GM12878 (cell line): ENCODE data around the gene PSMB3. TPM values are rescaled to one million over a fixed set of nuclear protein-coding genes. Genes with fewer than 3 reads are reported as not detected.

Experiments
- ATAC-seq: fragments of 200-7000 bp; cut with Tn5 transposase; 3 replicates; pipeline ENCODE4 v1.9.1; 2020; ENCODE audit warnings: mild to moderate bottlenecking, moderate library complexity
- BruUV-seq: library from RNA; stranded (reverse); fragments of 400-500 nt; replicated peaks from 2 replicates; lab custom pipeline; 2021; lab: Mats Ljungman, UMichigan
- CTCF ChIA-PET: fragments of 300-600 bp; sonication (Branson Sonifier 250); formaldehyde crosslinking; extraction: SDS; loops from one replicate; lab custom pipeline; 2021; ENCODE audit warnings: inconsistent platforms; lab: Yijun Ruan, JAX
- POLR2A ChIA-PET: fragments of 350-600 bp; formaldehyde crosslinking; extraction: SDS; loops from one replicate; lab custom pipeline; 2021; ENCODE audit warnings: inconsistent platforms; lab: Charles Lee
- RAD21 ChIA-PET: fragments of 300-600 bp; sonication (Branson Sonifier 250); formaldehyde crosslinking; loops from one replicate; lab custom pipeline; 2023; ENCODE audit warnings: antibody characterized with exemption; ENCODE audit not compliant: unreplicated experiment; lab: Charles Lee
- SMC1A ChIA-PET: fragments of 300-600 bp; sonication (Branson Sonifier 250); formaldehyde crosslinking; loops from one replicate; lab custom pipeline; 2023; ENCODE audit not compliant: unreplicated experiment, uncharacterized antibody; lab: Charles Lee
- DNase-seq: peaks from one replicate; pipeline ENCODE4 v3.0.0-alpha.2; 2011; ENCODE audit warnings: low read depth, low spot score
- FAIRE-seq: peaks from 3 replicates; lab custom pipeline; 2011; peaks lifted over from hg19 to GRCh38; lab: Jason Lieb, UNC
- H2AFZ ChIP-seq: 2 replicates; pipeline ENCODE4 v1.6.0; 2011; ENCODE audit warnings: low read depth, low read length, control low read depth; ENCODE audit not compliant: control insufficient read depth
- H3K27ac ChIP-seq: 2 replicates; pipeline ENCODE4 v1.5.1; 2011; ENCODE audit warnings: control low read depth; ENCODE audit not compliant: control insufficient read depth, insufficient read depth
- H3K27me3 ChIP-seq, 2 experiments: replicated peaks in 1 of 2; 2 replicates each; pipeline versions ENCODE4 v1.6.0 to v1.6.1; 2011; ENCODE audit warnings: low read length in 1 of 2; ENCODE audit not compliant: control insufficient read depth in 2 of 2, insufficient read depth in 2 of 2
- H3K36me3 ChIP-seq, 2 experiments: 2 replicates each; pipeline ENCODE4 v1.5.1; 2011; ENCODE audit warnings: low read length in 1 of 2; ENCODE audit not compliant: control insufficient read depth in 2 of 2, insufficient read depth in 2 of 2
- H3K4me1 ChIP-seq: 2 replicates; pipeline ENCODE4 v1.6.1; 2011; ENCODE audit warnings: mild to moderate bottlenecking, low read length, moderate library complexity, mixed read lengths; ENCODE audit not compliant: control insufficient read depth, insufficient read depth
- H3K4me2 ChIP-seq: 2 replicates; pipeline ENCODE4 v1.6.0; 2011; ENCODE audit warnings: control low read depth; ENCODE audit not compliant: control insufficient read depth, insufficient read depth
- H3K4me3 ChIP-seq: fragments of 200-600 bp; sonication (generic); 2 replicates; pipeline ENCODE4 v1.5.1; 2016
- H3K79me2 ChIP-seq: 2 replicates; pipeline ENCODE4 v1.6.0; 2011; ENCODE audit warnings: low read length; ENCODE audit not compliant: control insufficient read depth, insufficient read depth
- H3K9ac ChIP-seq: 2 replicates; pipeline ENCODE4 v1.8.0; 2011; ENCODE audit warnings: low read length, control low read depth, mixed read lengths; ENCODE audit not compliant: control insufficient read depth, insufficient read depth
- H3K9me3 ChIP-seq: replicated peaks from 3 replicates; pipeline ENCODE4 v1.5.1; 2011; ENCODE audit warnings: mild to moderate bottlenecking, low read length; ENCODE audit not compliant: control insufficient read depth, insufficient read depth
- H4K20me1 ChIP-seq: 2 replicates; pipeline ENCODE4 v1.6.0; 2011; ENCODE audit not compliant: control insufficient read depth, insufficient read depth
- BMI1 ChIP-seq: fragments of 450-650 bp; IDR thresholded peaks from 2 replicates; pipeline ENCODE4 v1.6.1; 2016; ENCODE audit warnings: mild to moderate bottlenecking, moderate library complexity, borderline replicate concordance
- CEBPZ ChIP-seq: fragments of 150-350 bp; IDR thresholded peaks from 2 replicates; pipeline ENCODE4 v1.6.1; 2016; ENCODE audit warnings: low read depth, low read length
- NBN ChIP-seq: fragments of 450-650 bp; IDR thresholded peaks from 2 replicates; pipeline ENCODE4 v1.6.1; 2016
- NR2C1 ChIP-seq: fragments of 450-650 bp; IDR thresholded peaks from 2 replicates; pipeline ENCODE4 v1.6.1; 2017; ENCODE audit warnings: antibody characterized with exemption, mild to moderate bottlenecking, moderate library complexity
- POLR2AphosphoS2 ChIP-seq: IDR thresholded peaks from 2 replicates; pipeline ENCODE4 v1.6.1; 2011; ENCODE audit warnings: low read depth, mild to moderate bottlenecking, low read length, improper control_type of control experiment, moderate library complexity
- SIX5 ChIP-seq: IDR thresholded peaks from 2 replicates; pipeline ENCODE4 v1.6.1; 2011; ENCODE audit warnings: mild to moderate bottlenecking, low read depth, low read length, moderate library complexity; ENCODE audit not compliant: severe bottlenecking
- TARDBP ChIP-seq: IDR thresholded peaks from 2 replicates; pipeline ENCODE4 v1.6.1; 2016; ENCODE audit warnings: borderline replicate concordance
- WGBS: methylation state at CpG from one replicate; pipeline ENCODE4 v1.1.6; 2016; ENCODE audit warnings: low lambda C conversion rate; ENCODE audit not compliant: insufficient replicate concordance, insufficient coverage; ENCODE audit errors: missing lambda C conversion rate; 5-methylcytosine and 5-hydroxymethylcytosine counted together
- in situ Hi-C: fragments of 300-500 bp; cut with MboI; formaldehyde crosslinking; loops from 9 replicates; pipeline ENCODE4 v1.14.3; 2018; ENCODE audit warnings: mixed read lengths
- intact Hi-C: fragments of 100-400 bp; cut with micrococcal nuclease; formaldehyde crosslinking; loops from one replicate; pipeline ENCODE4 v1.14.2; 2022; ENCODE audit not compliant: unreplicated experiment
- polyA plus RNA-seq, 11 experiments: library from polyadenylated mRNA; depleted of rRNA in 4 of 11; unstranded in 6 of 11; stranded (reverse) in 5 of 11; fragments of >200 nt; fragmentation: Nextera tagmentation in 4 of 11; fragmentation: Illumina TruSeq in 1 of 11; extraction: Ambion mirVana in 4 of 11; extraction: Trizol in 1 of 11; gene quantifications; 1 replicate in 1 of 11; 2 replicates in 10 of 11; pipeline versions ENCODE4 v1.2.1 to v1.2.3, GENCODE V29; 2011 to 2016; ENCODE audit warnings: inconsistent platforms in 2 of 11, missing spikeins in 2 of 11, low read depth in 1 of 11
- total RNA-seq, 4 experiments: library from RNA; depleted of rRNA in 3 of 4; stranded (reverse); fragments of >200 nt in 3 of 4; fragmentation: Illumina TruSeq in 1 of 4; extraction: Trizol in 1 of 4; gene quantifications; 2 replicates each; pipeline versions ENCODE4 v1.2.1 to v1.2.3, GENCODE V29; 2013 to 2021
- TF ChIP-seq, protein P1 (sequence below): IDR thresholded peaks from 2 replicates; pipeline ENCODE4 v1.6.1; 2011; ENCODE audit warnings: mild to moderate bottlenecking, low read depth, low read length, moderate library complexity; ENCODE audit not compliant: insufficient replicate concordance
- TF ChIP-seq, protein P2 (sequence below): fragments of 450-650 bp; IDR thresholded peaks from 2 replicates; pipeline ENCODE4 v1.6.1; 2016; ENCODE audit warnings: mild to moderate bottlenecking
- TF ChIP-seq, protein P3 (sequence below): fragments of 450-650 bp; IDR thresholded peaks from 2 replicates; pipeline ENCODE4 v1.6.1; 2016; ENCODE audit warnings: mild to moderate bottlenecking

PSMB3 gene
- total and polyA plus RNA-seq, 10 of the 15 experiments (the other 5 are each of a cell fraction or from before 2014, with no cell fraction given): 300 to 2,130 (median 490) TPM

GRCh38 chr17:38742411-38743308 is 9.9 kb upstream of the PSMB3 start:
- SMC1A ChIA-PET: interaction anchor here (1.1 kb wide), 1 partner anchor 66 kb away, joined by 3 read pairs; no protein-coding TSS in a partner anchor
- ATAC-seq (no peak), DNase-seq (no peak), FAIRE-seq (no peak)
- H3K9ac ChIP-seq: no peak overlapping the region
- H3K27ac ChIP-seq: no peak overlapping the region
- H4K20me1 ChIP-seq: no peaks in the 10 kb centered on the region
- peak overlapping the region; percentile 18 for H3K4me2 ChIP-seq
- H2AFZ ChIP-seq: no peak overlapping the region
- H3K36me3 ChIP-seq: peaks cover 4 to 10% of the 10 kb centered on the region in 2 experiments; a peak in 3 of 4 replicates
- peaks cover 40% of the 10 kb centered on the region for H3K79me2 ChIP-seq
- no peaks in the 10 kb centered on the region for H3K27me3 ChIP-seq
- RAD21 ChIA-PET: interaction anchor here (1.3 kb wide), 1 partner anchor 65 kb away, joined by 4 read pairs; no protein-coding TSS in a partner anchor
- CTCF ChIA-PET: interaction anchor here (1.0 to 4.1 kb wide), 2 partner anchors 7 to 65 kb away, joined by 4 to 47 read pairs; no protein-coding TSS in a partner anchor
- in situ Hi-C loops: no loop called here
- BruUV-seq: no TSS peak
- intact Hi-C loops: no loop called here
- H3K4me3 ChIP-seq: no peak overlapping the region
- H3K9me3 ChIP-seq: no peaks in the 10 kb centered on the region
- POLR2A ChIA-PET: interaction anchor here (0.7 to 1.7 kb wide), 3 partner anchors 11 to 61 kb away, joined by 3 to 5 read pairs (median 3); no protein-coding TSS in a partner anchor
- WGBS: 54% methylated on average over 18 of the region's 22 CpGs
- H3K4me1 ChIP-seq: peaks cover 34% of the 10 kb centered on the region
- TF ChIP-seq CEBPZ: no peak
- TF ChIP-seq NR2C1: no peak
- TF ChIP-seq POLR2AphosphoS2: no peak
- 0 out of 2 replicates have a peak, but pooled peaks have one; percentile 22 for TF ChIP-seq BMI1
- TF ChIP-seq, protein P1, sequence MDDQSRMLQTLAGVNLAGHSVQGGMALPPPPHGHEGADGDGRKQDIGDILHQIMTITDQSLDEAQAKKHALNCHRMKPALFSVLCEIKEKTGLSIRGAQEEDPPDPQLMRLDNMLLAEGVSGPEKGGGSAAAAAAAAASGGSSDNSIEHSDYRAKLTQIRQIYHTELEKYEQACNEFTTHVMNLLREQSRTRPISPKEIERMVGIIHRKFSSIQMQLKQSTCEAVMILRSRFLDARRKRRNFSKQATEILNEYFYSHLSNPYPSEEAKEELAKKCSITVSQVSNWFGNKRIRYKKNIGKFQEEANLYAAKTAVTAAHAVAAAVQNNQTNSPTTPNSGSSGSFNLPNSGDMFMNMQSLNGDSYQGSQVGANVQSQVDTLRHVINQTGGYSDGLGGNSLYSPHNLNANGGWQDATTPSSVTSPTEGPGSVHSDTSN: peak; percentile 76
- TF ChIP-seq, protein P2, sequence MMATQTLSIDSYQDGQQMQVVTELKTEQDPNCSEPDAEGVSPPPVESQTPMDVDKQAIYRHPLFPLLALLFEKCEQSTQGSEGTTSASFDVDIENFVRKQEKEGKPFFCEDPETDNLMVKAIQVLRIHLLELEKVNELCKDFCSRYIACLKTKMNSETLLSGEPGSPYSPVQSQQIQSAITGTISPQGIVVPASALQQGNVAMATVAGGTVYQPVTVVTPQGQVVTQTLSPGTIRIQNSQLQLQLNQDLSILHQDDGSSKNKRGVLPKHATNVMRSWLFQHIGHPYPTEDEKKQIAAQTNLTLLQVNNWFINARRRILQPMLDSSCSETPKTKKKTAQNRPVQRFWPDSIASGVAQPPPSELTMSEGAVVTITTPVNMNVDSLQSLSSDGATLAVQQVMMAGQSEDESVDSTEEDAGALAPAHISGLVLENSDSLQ: peak; percentile 91
- no peak for TF ChIP-seq NBN
- TF ChIP-seq SIX5: no peak
- TF ChIP-seq, protein P3, sequence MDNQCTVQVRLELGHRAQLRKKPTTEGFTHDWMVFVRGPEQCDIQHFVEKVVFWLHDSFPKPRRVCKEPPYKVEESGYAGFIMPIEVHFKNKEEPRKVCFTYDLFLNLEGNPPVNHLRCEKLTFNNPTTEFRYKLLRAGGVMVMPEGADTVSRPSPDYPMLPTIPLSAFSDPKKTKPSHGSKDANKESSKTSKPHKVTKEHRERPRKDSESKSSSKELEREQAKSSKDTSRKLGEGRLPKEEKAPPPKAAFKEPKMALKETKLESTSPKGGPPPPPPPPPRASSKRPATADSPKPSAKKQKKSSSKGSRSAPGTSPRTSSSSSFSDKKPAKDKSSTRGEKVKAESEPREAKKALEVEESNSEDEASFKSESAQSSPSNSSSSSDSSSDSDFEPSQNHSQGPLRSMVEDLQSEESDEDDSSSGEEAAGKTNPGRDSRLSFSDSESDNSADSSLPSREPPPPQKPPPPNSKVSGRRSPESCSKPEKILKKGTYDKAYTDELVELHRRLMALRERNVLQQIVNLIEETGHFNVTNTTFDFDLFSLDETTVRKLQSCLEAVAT: 0 out of 2 replicates have a peak, but pooled peaks have one; percentile 27
- no peak for TF ChIP-seq TARDBP
